ENCODE results near the gene RPS18.

Gene RPS18

DNA sequence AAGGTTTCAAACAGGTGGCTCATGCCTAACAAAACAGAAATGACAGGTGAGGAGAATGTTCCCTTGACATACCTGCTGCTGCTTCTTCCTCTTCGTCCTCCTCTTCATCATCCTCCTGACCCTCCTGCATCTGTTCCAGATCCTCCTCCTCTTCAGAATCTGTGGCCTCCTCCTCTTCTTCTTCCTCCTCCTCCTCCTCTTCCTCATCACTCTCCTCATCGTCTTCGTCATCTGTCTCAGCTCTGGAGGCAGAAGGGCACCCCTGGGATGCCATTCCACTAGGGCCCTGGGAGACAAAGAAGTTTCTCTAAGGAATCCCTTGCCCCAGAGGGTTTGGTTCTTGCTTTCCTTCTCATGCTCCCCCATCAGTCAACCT, 48.1 kb downstream of the RPS18 start:
- Mint-ChIP-seq H3K36me3 (peaks cover 31% of the 10 kb centered on the region), H3K27ac (no peak overlapping the region), H3K27me3 (no peaks in the 10 kb centered on the region), H3K4me3 (peak overlapping the region; percentile 60), H3K4me1 (peaks cover 63% of the 10 kb centered on the region), H3K9me3 (no peaks in the 10 kb centered on the region)
- ATAC-seq (ENCODE audit: low read depth) (no peak), DNase-seq (ENCODE audit: low spot score in 2 of 2) (no peak)

DNA sequence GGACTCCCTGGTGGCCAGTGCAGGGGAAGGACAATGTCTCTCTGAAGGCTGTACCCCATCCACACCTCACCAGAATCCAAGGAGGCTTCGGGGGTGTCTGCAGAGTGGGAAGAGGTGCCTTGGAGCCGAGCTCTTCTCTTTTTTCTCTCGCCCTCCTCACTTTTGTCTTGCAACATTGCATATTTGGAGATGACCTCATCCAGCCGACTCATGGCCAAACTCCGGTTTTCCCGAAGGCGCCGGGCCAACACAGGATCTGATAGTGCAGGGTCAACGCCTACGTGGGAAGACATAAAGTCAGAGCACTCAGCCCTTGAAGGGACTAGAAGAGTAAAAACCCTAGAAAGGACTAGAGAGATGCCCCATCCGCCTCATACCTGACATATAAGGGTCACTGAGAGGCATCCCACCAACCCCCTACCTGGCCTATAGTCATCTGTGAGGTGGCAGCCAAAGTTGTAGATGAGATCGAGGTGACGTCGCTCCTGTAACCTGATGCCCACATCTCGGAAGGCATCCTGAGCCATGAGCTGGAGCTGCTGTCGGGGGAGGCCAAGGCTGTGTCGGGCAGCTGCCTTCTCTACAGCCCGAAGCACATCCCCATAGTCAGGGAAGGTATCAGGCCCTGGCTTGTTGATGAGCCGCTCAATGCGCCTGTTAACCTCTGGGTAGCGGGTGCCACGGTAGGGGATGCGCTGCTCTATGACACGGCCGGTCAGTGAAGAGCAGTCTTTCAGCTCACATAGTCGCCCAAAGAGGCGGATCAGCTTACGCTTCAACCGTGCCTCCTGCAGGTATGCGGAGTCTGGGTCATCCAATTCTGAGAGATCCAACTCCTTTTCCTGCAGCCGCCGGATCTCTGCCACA, 48.7 kb downstream of the RPS18 start:
- no peaks in the 10 kb centered on the region for H3K27me3 Mint-ChIP-seq
- no peak for ATAC-seq (ENCODE audit: low read depth)
- peaks cover 31% of the 10 kb centered on the region for H3K36me3 Mint-ChIP-seq
- peaks cover 57% of the 10 kb centered on the region for H3K4me1 Mint-ChIP-seq
- H3K9me3 Mint-ChIP-seq = no peaks in the 10 kb centered on the region
- no peak for DNase-seq (ENCODE audit: low spot score in 2 of 2)
- H3K4me3 Mint-ChIP-seq = peak overlapping the region; percentile 84
- no peak overlapping the region for H3K27ac Mint-ChIP-seq

GRCh38 chr6:33321227-33321626, 49.4 kb downstream of the RPS18 start:
- Mint-ChIP-seq H3K9me3 (no peaks in the 10 kb centered on the region), H3K27ac (peak overlapping the region; percentile 91), H3K27me3 (no peaks in the 10 kb centered on the region), H3K4me3 (peak overlapping the region; percentile 84), H3K36me3 (peaks cover 30% of the 10 kb centered on the region), H3K4me1 (peaks cover 54% of the 10 kb centered on the region)
- no peak for DNase-seq (ENCODE audit: low spot score in 2 of 2)
- ATAC-seq (ENCODE audit: low read depth) = no peak

GRCh38 chr6:33323623-33323948, 51.7 kb downstream of the RPS18 start:
- no peaks in the 10 kb centered on the region for H3K27me3 Mint-ChIP-seq
- ATAC-seq (ENCODE audit: low read depth) (no peak), DNase-seq (ENCODE audit: low spot score in 2 of 2) (no peak)
- H3K27ac Mint-ChIP-seq = peak overlapping the region; percentile 91
- H3K4me3 Mint-ChIP-seq = peak overlapping the region; percentile 98
- peaks cover 43% of the 10 kb centered on the region for H3K4me1 Mint-ChIP-seq
- peaks cover 25% of the 10 kb centered on the region for H3K36me3 Mint-ChIP-seq
- no peaks in the 10 kb centered on the region for H3K9me3 Mint-ChIP-seq

- Mint-ChIP-seq H3K27me3 (no peaks in the 10 kb centered on the region), H3K4me3 (peak overlapping the region; percentile 98), H3K27ac (peak overlapping the region; percentile 91), H3K4me1 (peaks cover 41% of the 10 kb centered on the region), H3K9me3 (no peaks in the 10 kb centered on the region), H3K36me3 (peaks cover 21% of the 10 kb centered on the region)
- ATAC-seq (ENCODE audit: low read depth) = peak; percentile 56
- peak in 1 of 2 donors; percentile 68 for DNase-seq (ENCODE audit: low spot score in 2 of 2)
Measured at GRCh38 chr6:33324125-33324524, 52.2 kb downstream of the RPS18 start.

Data from memory B cell (primary cell).